ENCODE data around the gene ARHGAP24.

The ARHGAP24 gene

DNA sequence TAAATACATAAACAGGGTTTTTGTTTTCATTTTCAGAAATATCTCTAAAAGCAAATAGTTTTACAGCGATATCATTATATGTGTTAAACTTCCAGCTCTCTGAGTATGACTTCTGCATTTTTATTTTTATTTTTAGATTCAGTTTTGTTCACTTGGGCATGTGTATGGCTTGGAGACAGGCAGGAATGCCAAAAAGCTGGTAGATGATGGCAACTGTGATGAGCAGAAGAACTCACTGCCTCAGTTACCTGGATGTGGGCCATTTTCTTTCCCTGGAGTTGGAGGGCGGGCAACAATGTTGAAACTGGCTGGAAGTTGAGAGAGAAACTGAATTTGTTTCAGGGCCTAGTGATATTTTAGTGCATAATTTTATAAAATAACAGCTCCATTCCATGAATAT, 266.4 kb downstream of the ARHGAP24 start:
- TF ChIP-seq, protein P1, sequence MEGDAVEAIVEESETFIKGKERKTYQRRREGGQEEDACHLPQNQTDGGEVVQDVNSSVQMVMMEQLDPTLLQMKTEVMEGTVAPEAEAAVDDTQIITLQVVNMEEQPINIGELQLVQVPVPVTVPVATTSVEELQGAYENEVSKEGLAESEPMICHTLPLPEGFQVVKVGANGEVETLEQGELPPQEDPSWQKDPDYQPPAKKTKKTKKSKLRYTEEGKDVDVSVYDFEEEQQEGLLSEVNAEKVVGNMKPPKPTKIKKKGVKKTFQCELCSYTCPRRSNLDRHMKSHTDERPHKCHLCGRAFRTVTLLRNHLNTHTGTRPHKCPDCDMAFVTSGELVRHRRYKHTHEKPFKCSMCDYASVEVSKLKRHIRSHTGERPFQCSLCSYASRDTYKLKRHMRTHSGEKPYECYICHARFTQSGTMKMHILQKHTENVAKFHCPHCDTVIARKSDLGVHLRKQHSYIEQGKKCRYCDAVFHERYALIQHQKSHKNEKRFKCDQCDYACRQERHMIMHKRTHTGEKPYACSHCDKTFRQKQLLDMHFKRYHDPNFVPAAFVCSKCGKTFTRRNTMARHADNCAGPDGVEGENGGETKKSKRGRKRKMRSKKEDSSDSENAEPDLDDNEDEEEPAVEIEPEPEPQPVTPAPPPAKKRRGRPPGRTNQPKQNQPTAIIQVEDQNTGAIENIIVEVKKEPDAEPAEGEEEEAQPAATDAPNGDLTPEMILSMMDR (IDR thresholded peaks at IDR 0.05), result no peak

DNA sequence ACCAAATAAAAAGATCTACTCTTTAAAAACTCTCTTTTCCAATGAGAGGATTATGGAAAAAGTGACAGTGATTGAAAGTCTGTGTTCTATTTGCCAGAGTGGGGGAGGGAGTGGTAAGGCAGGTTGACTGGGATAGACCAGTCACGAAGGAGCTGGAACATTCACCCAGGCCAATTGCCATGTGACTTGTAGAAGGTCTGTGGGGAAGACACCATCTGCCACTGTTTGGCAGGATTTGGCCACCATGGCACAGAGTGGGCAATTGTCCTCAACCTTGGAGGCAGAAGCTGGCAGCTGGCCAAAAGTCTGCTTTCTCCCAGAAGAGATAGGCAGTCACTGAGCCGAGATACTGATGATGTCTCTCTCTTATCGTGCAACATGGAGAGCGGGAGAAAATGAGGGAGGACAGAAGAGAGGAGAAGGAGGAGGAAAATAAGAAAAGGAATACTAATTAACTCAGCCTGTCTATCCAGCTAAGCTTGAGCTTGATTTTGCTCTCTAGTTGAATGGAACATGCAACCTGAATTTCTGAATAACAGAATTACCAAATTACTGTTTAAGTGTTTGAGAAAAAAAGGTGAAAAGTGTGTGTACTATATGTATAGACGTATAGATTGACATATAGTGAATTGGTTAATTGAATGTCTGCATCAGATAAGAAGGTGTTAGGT, 267.1 kb downstream of the ARHGAP24 start:
- TF ChIP-seq, protein P1 (IDR thresholded peaks at IDR 0.05), result no peak

DNA sequence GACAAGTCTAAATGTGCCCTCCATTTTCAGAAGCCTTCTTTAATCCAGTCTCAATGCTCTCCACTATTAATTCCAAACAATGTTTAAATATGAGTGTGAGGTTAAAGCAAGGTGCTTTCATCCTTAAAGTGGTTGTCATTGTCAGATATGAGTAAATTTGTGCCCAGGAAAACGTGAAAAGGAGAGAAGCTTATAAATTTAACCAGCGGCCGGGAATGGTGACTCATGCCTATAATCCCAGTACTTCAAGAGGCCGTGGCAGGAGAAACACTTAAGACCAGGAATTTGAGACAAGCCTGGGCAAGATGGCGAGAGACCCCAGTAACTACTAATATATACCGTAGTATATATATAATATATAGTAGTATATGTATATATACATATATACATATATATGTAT, 270.0 kb downstream of the ARHGAP24 start:
- TF ChIP-seq, protein P1 (IDR thresholded peaks at IDR 0.05), result no peak

DNA sequence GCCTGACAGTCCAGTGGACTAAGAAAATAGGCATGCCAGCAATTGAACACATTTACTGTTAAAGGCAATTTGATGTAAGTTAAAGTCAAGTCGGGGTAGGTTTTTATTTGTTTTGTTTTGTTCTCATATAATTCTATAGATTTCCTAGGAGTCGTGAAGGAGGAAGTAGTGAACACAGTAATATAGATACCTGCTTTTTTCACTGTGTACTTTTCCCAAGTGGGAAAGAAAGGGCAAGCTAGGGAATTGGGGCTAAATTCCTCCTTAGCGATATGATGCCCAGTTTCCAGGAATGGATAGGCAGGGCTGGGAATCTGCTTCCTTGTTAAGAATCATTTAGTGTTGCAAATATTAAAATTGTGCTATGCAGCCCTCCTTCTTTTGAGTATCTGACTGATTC, 271.0 kb downstream of the ARHGAP24 start:
- TF ChIP-seq, protein P1 (IDR thresholded peaks at IDR 0.05), result no peak

DNA sequence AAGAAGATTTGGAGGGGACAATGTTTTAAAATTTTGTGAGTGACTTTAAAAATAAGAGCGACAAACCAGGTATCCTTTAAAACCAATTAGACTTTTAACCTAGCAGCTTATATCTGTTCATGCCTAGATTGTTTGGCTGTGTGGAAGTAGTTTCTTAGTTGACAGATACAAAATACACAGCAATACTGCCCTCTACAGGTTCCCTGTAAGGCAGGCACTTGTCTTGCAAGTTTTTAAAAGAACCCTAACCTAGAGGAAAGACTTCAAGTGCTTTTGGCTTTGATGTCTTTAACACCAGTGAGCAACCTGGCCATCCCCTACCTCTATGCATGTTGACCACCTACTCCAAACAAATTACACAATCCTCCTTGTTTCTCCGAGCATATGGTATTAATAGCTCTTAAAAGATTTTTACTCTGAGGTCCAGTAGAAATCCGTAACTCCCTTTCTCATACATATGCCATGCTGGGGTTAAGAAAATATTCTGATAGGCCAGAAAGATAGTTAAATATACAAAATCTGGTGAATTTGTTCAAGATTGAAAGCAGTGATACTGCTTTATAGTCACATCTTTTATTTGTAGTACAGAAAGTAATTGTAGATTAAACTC, 273.0 kb downstream of the ARHGAP24 start:
- TF ChIP-seq, protein P1 (IDR thresholded peaks at IDR 0.05), result peak; percentile 90

DNA sequence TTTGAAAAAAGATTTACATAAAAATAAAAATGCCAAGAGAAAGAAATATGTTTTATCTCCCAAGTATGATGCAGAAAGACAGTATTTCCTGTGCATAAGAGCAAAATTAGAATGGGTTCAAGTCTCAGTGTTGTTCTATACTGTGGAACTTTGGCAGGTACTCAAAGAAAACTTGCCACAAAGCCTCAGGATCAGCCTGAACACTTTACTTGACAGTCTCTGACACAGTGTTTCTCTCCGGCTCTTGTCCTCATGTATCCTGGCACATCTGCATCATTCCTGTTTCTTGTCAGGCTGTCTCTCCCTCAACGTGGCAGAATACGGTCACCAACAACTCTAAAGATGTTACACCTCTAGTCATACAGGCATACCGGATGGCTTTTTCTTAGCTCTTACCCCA, 273.7 kb downstream of the ARHGAP24 start:
- TF ChIP-seq, protein P1 (IDR thresholded peaks at IDR 0.05), result no peak

DNA sequence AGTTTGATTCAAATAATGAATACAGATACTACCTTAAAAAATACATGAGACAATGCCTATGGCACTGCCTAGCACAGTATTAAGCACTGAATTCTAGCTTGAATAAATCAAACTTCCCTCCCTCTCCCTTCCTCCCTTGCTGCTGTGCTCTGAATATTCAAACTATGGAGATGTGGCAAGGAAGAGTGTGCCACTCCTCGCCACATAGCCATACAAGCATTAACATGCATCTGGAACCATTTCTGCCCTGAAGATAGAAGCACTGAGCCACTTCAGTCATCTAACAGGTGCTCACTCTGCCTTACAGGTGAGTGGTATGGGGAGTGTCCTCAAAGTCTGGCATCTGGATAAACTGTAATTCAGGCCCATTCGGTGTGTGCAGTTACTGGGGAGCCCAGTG, 276.9 kb downstream of the ARHGAP24 start:
- TF ChIP-seq, protein P1 (IDR thresholded peaks at IDR 0.05), result no peak

Data from LNCAP (cell line).